ENCODE results near the gene FMN1. TPM values are rescaled to one million over a fixed set of nuclear protein-coding genes. Genes with fewer than 3 reads are reported as not detected.

Gene FMN1
- total RNA-seq, 1 experiment from 2014 or later: 3.9 TPM

- in situ Hi-C loops (cut with HindIII; ENCODE audit: low pct_unique_long_range_greater_than_20kb, low sequenced_read_pairs): no loop called here
- no peaks in the 10 kb centered on the region for H3K4me1 ChIP-seq (ENCODE audit: control insufficient read depth, insufficient read depth, low read length)
- no peaks in the 10 kb centered on the region for H3K27me3 ChIP-seq (ENCODE audit: control insufficient read depth, insufficient read depth, low read length)
- no TSS peak for BruUV-seq (replicated peaks)
- DNase-seq (ENCODE audit: low read depth, low spot score) (no peak), ATAC-seq (no peak)
- no peaks in the 10 kb centered on the region for H3K9me3 ChIP-seq (ENCODE audit: control insufficient read depth, insufficient read depth, low read depth, low read length)
- intact Hi-C loops (cut with micrococcal nuclease; ENCODE audit: unreplicated experiment): no loop called here
- TF ChIP-seq CTCF (IDR thresholded peaks at IDR 0.05) (no peak), TCF7L2 (IDR thresholded peaks at IDR 0.05; ENCODE audit: low read depth, low read length) (no peak), REST (IDR thresholded peaks at IDR 0.05; ENCODE audit: insufficient read depth in 1 of 2, low read depth in 2 of 2, low read length in 1 of 2) (no peak), POLR2AphosphoS5 (IDR thresholded peaks at IDR 0.05; ENCODE audit: low read depth, low read length) (no peak), SIN3A (IDR thresholded peaks at IDR 0.05; ENCODE audit: borderline replicate concordance, insufficient read depth, low read depth, low read length) (no peak)
- no peak overlapping the region for H3K4me3 ChIP-seq (ENCODE audit: low read depth in 2 of 2, low read length in 2 of 2)
- H3K36me3 ChIP-seq (ENCODE audit: control insufficient read depth, insufficient read depth, low read length): no peaks in the 10 kb centered on the region
- ChIA-PET POLR2A (no interaction called here), CTCF (interaction anchor here (1.6 kb wide), 1 partner anchor 42 kb away, joined by 6 read pairs; no protein-coding TSS in a partner anchor)
- no peak overlapping the region for H3K27ac ChIP-seq (ENCODE audit: low read length)
Observed at GRCh38 chr15:33089878-33090757, 104.4 kb downstream of the FMN1 start.

- TF ChIP-seq SIN3A (IDR thresholded peaks at IDR 0.05; ENCODE audit: borderline replicate concordance, insufficient read depth, low read depth, low read length) (no peak), TCF7L2 (IDR thresholded peaks at IDR 0.05; ENCODE audit: low read depth, low read length) (no peak), CTCF (IDR thresholded peaks at IDR 0.05) (no peak), POLR2AphosphoS5 (IDR thresholded peaks at IDR 0.05; ENCODE audit: low read depth, low read length) (no peak), REST (IDR thresholded peaks at IDR 0.05; ENCODE audit: insufficient read depth in 1 of 2, low read depth in 2 of 2, low read length in 1 of 2) (no peak)
- Histone ChIP-seq H3K27ac (ENCODE audit: low read length) (no peak overlapping the region), H3K27me3 (ENCODE audit: control insufficient read depth, insufficient read depth, low read length) (no peaks in the 10 kb centered on the region), H3K4me3 (ENCODE audit: low read depth in 2 of 2, low read length in 2 of 2) (no peak overlapping the region), H3K36me3 (ENCODE audit: control insufficient read depth, insufficient read depth, low read length) (no peaks in the 10 kb centered on the region), H3K9me3 (ENCODE audit: control insufficient read depth, insufficient read depth, low read depth, low read length) (no peaks in the 10 kb centered on the region), H3K4me1 (ENCODE audit: control insufficient read depth, insufficient read depth, low read length) (no peaks in the 10 kb centered on the region)
- POLR2A ChIA-PET: no interaction called here
- ATAC-seq: no peak
- no TSS peak for BruUV-seq (replicated peaks)
- CTCF ChIA-PET: interaction anchor here (0.6 to 1.6 kb wide), 2 partner anchors 43 to 1919 kb away, joined by 3 to 6 read pairs; no protein-coding TSS in a partner anchor
- intact Hi-C loops (cut with micrococcal nuclease; ENCODE audit: unreplicated experiment): no loop called here
- no peak for DNase-seq (ENCODE audit: low read depth, low spot score)
- in situ Hi-C loops (cut with HindIII; ENCODE audit: low pct_unique_long_range_greater_than_20kb, low sequenced_read_pairs): no loop called here
Observed at GRCh38 chr15:33089165-33089877, 105.2 kb downstream of the FMN1 start.
